ENCODE results near the gene ZSCAN1.

DNA sequence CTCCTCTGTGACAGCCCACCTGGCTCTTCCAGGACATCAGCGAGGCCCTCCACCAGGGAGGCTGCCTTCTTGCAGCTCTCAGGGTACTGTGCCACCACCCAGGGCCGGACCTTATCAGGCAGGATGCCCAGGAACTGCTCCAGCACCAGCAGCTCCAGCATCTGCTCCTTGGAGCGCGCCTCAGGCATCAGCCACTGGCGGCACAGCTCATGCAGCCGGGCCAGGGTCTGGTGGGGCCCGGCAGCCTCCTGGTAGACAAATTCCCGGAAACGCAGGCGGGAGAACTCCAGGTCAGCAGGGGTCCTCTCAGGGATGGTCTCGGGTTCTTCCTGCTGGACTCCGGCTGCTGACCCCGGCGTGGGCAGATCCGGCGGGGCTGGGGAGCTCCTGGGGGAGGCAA, 56.0 kb downstream of the ZSCAN1 start:
- TF ChIP-seq, protein P1, sequence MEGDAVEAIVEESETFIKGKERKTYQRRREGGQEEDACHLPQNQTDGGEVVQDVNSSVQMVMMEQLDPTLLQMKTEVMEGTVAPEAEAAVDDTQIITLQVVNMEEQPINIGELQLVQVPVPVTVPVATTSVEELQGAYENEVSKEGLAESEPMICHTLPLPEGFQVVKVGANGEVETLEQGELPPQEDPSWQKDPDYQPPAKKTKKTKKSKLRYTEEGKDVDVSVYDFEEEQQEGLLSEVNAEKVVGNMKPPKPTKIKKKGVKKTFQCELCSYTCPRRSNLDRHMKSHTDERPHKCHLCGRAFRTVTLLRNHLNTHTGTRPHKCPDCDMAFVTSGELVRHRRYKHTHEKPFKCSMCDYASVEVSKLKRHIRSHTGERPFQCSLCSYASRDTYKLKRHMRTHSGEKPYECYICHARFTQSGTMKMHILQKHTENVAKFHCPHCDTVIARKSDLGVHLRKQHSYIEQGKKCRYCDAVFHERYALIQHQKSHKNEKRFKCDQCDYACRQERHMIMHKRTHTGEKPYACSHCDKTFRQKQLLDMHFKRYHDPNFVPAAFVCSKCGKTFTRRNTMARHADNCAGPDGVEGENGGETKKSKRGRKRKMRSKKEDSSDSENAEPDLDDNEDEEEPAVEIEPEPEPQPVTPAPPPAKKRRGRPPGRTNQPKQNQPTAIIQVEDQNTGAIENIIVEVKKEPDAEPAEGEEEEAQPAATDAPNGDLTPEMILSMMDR (IDR thresholded peaks at IDR 0.05): no peak
- TF ChIP-seq POLR2AphosphoS5 (IDR thresholded peaks at IDR 0.05) (no peak), POLR2A (IDR thresholded peaks at IDR 0.05) (no peak)
